KG1 (cell line): ENCODE results near the gene NELL2.

Experiments
- DNase-seq: peaks from one replicate; lab custom pipeline; 2025; lab: John Stamatoyannopoulos, UW

Gene NELL2

DNA sequence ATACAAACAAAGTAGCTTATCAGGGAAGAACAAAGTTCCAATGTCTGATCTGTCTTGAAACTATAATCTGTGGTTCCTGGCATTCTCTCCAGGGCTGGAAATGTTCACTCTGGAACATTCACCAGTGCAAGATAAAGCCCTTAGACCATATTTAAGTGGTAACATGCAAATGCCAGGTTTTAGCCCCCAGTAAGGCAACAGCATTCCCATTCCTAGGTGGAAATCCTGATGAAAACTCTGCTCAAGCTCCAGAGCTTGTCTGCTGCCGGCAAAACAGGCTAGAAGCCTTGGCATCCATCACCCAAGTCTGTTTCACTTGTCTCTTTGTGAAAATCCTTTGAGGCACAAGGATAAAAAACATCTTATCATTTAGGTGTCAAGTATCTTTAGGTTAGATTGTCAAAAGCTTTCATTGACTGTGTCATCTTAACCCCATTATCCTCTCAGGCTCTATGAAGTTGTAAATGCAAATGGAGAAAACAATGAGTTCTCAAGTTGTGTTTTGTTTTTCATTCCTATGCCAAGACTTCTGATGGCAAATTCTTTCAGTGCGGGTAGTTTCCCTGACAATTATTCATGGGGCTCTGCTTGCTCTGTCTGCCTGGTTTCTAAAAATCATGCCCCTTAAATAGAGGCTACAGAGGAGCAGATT, 344.7 kb downstream of the NELL2 start:
- no peak for DNase-seq

DNA sequence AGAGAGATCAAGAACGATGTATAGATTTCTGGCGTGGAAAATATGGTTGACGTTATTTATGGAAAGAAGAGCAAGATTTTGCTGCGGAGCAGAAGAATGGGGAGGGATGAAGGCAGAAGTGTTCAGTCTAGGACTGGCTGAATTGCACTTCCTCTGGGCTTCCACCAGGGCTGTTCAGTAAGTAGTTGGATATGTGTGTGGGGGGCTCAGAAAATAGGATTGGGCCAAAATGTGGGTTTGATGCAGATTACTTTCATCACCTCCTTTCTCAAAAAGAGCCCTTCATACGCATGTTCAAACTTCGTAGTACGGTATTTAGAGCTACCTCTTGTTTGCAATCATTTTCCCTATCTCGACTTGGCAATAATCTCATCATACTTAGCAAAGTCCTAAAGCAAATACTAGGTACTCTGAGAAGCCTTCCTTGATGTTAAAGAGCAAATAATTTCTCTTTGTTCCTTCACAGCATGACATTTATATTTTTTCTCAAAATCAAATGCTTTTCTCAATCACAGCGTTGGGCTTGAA, 349.4 kb downstream of the NELL2 start:
- no peak for DNase-seq

DNA sequence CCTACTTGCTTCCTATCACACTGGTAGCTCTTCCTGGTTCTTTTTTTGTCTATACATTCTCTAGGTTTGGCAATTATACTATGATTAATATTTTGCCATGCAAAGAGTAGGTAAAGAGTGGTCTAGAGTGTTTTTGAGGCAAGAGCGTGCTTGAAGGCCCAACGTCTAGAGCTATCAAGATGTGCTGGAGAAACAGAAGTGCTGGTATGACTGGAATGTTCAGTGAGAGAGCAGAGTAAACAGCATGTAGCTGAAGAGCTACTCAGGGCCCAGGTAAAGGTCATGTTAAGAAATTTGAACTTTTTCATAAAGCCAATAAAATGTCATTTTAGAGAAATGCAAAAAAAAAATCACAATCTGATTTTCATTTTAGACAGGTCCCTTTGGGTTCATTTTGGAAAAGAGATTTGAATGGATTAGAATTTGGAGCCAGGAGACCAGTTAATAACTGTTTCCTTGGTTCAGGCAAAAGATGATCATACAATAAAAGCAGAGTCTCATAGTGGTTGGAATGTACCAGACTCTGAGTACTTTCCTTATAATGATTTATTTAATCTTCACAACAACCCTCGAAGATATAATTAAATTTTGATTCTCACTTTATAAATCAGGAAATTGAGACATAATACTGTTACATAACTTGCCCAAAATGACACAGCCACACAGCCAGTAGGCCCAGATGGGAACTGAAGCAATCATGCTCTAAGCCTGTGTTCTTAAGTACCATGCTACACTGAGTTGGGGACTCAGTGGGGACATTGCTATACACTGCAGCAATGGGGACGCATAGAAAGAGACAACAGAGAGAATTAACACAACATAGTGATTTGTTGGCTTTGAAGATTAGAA, 350.1 kb downstream of the NELL2 start:
- DNase-seq, result no peak

DNA sequence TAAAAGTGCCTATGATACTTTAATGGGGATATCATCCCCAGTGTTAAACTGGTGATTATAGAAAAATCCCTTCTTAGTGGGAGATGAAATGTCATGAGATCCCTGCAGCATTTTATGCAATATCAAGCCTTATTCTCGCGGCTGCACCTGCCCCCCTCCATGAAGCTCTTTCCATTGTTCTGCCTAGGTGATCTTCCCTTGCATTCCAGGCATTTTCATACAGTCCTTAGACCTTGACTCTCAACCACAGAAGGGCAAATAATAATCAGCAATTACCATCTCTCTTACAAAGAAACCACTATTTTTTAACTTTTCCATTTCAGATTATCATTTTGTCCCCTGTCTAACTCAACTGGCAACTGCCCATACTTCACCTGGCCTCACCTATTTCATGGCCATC, 352.3 kb downstream of the NELL2 start:
- no peak for DNase-seq

DNA sequence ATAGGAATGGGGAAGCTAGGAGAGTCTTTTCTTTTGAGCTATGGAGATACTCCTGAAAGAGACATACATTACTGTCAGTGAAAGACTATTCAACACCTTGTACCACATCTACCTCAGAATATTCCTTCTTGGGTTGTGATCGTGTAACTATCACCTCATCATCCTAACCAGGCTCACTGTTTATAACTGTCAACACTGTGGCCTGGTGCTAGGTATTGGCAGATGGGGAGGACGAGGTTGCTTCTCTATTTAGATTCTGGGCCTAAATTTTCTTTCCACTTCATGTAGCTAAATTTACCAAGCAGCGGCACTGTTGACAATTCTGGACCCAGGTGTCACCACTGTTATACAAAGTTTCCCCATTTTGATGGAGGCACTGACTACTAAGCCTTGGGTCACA, 354.4 kb downstream of the NELL2 start:
- no peak for DNase-seq

DNA sequence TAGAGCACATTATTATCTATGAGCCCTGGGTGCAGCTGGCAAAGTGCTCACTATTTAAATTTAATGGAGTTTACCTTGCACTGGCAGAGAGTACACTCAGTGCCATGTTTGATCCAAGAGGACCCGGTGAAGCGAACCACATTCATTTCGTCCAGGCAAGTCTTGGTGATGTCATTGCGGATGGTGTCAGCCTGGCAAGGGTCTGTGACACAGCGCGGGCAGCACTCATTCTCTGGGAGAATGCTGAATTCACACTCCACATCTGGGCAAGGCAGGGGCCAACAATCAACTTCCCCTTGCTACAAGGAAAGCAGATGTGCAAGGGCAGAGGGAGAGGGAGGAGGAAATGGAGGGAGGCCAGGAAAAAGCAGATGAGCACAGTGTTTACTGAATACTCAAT, 356.2 kb downstream of the NELL2 start:
- DNase-seq, result no peak

DNA sequence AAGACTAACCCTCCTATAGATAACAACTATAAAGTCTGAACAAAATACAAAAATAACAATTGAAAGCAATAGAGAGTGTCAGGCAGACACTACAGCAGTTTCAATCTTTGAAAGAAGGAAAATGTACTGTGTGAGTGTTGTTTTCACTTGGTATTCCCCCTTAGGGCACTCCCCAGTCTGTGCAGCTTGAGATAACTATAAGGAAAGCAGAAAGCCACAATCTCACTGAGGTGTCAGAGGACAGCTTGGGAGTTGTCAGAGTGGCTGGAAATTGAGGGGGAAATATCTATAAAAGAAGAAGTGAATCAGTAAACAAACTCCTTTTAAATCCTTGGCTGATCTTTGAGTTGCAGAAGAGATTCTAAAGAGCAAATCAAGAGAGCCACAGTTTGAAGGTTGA, 364.8 kb downstream of the NELL2 start:
- no peak for DNase-seq

DNA sequence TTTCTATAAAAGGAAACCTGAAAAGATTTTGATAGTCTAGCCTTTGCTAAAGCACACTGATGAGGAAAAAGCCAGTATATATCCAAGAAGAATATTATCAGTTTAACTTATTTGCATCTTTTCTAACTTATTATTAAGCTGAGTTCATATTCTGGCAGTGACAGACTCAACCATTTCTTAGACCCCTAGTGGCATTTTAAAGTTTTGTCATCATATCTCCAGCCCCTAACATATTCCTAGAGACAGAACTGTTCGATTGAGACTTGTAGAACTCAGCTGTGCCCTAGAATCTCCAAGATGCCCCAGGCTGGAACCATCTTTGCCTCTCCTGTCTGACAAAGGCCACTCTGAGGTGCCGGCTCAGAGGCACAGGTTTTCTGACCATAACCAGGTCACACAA, 365.6 kb downstream of the NELL2 start:
- DNase-seq, result no peak

DNA sequence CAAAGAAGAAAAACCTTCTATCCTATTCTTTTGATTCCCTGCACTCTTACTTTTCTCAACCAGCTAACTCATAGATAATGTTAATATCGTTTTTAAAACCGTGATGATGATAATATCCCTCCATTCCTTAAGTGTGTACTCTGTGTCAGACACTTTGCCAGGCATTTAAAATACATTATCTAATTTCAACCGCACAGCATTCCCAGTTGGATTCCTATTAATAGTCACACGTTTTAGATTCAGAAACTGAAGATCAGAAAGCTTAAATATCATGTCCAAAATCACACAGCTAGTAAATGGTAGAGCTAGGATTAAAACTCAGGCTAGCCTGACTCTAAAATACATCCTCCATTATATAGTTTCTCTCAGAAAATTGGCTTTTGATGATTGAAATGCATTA, 366.0 kb downstream of the NELL2 start:
- DNase-seq, result no peak

DNA sequence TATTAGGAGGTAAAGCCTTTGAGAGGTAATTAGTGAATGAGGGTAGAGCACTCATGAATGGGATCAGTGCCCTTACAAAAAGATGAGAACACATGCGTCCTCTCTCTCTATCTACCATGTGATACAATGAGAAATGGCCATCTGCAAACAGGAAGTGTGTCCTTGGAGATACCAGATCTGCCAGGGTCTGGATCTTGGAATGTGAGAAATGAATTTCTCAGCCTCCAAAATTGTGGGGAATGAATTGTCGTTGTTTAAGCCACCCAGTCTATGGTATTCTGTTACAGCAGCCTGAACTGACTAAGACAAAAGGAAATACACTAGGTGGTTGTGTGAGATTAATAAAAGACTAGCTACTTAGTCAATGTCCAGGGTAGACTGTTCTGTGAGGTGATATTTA, 366.6 kb downstream of the NELL2 start:
- no peak for DNase-seq

DNA sequence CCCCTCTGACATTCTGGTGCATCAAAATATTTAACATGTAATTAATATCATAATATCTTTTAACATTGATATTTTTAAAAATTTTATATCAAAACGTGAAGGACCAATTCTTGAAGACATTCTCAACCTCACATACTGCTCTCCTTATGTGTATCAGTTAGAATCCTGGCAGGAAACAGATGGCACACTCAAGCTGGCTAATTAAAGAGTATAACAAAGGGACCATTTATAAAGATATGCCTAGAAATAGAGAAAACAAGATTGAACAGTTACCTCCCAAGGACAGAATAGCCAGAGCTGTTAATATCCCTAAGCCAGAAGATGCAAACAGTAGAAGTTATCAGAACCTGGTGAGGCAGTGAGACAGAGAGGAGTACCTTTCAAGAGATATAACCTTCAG, 368.7 kb downstream of the NELL2 start:
- DNase-seq, result no peak

DNA sequence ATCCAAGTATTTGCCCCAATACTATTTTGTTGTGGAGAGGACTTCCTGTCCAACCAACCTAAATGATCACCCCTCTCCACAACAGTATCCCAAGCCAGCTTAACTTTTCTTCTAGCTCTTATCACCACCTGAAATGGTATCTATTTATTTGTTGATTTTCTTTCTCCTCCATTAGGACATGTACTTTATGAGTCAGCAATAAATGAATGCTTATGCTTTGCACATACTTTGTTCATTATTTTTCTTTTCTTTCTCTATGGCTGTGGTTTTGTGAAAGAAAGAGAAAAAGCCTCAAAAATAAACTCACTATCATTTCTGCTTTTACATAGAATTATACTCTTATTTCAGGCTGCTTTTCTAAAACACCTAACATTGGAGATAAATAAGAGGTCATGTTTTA, 371.3 kb downstream of the NELL2 start:
- no peak for DNase-seq

DNA sequence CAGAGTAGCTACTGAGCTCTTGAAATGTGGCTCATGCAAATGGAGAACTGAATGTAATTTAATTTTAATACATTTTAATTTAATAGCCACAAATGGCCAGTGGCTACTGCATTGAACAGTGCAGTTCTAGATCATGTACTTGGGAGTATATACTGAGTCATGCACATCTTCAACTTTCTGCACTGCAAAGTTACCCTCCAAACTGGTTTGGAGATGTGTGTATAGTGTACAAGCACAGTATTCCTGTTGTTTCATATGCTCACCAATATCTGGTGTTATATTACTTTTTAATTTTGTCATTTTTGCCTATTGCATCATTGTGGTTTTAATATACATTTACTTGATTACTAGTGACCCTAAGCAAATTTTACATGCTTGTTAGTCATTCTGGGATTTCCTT, 372.8 kb downstream of the NELL2 start:
- DNase-seq, result no peak

DNA sequence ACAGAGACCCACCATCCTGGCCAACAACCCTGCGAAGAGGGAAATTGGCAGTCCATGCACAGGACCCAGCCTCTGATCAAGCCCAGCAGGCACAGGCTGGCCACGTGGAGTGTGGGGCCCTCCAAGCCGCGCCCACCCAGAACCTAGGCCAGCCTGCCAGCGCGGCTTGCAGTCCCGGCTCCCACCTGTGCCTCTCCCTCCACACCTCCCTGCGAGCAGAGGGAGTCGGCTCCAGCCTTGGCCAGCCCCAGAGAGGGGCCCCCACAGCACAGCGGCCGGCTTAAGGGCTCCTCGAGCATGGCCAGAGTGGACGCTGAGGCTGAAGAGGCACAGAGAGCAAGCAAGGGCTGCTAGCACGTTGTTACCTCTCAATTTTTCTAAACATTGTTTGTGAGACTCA, 373.4 kb downstream of the NELL2 start:
- no peak for DNase-seq

DNA sequence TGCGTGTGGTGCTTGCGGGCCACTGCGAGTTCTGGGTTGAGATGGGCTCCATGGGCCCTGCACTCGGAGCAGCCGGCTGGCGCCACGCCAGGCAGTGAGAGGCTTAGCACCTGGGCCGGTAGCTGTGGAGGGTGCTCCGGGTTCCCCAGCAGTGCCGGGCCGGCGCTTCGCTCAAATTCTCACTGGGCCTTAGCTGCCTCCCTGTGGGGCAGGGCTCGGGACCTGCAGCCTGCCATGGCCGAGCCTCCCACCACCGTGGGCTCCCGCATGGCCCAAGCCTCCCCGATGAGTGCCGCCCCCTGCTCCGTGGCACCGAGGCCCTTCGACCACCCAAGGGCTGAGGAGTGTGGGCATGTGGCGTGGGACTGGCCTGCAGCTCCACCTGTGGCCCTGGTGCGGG, 375.7 kb downstream of the NELL2 start:
- DNase-seq, result no peak

DNA sequence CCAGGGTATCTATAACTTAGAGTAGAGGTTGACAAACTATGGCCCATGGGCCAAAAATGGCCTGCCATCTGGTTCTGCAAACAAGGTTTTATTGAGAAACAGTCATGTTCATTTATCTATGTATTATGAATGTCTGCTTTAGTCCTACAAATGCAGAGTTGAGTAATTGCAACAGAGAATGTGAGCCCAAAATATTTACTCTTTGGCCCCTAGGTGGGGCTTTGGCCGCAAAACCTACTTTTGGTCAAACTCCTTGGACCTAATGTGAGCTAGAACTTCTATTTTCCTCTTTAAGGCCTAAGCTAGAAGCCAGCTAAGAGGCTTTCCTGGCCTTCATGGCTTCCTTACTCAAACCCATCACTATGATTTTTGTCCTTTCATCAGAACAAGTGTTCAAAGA, 379.1 kb downstream of the NELL2 start:
- DNase-seq, result no peak

DNA sequence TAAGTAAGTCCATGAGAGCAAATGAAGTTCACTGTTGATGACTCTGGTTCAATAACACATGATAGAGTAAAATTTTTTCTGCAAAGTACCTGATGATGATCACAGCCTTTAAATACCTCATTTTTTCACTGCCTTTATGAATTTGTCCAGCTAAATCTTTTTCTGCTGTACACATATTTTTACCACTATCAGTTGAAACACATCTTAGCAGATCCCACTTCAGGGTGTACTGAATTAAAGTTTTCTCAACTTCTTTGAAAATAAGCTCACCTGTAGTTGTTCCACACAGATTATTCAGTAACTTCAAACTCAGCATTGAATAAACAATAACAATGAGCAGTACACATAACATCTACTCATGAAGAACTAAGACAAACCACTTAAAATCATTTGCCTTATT, 385.9 kb downstream of the NELL2 start:
- DNase-seq, result no peak

DNA sequence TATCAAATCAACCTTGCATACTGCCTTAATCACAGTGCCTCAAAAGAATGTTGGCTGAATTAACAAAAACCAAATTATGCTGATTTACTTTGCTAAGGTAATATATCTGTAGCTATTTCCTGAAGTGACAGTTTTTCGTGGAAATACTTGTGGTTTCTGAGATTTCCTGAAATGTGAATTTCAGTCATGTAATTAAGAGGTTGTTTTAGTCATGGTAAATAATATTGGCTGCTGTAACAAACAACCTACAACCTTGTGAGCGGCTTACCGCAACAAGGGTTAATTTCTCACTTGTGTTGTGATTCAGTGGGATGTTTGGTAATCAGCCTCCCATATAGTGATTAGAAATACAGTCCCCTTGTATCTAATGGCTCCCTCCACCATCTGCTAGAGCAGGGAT, 387.9 kb downstream of the NELL2 start:
- DNase-seq, result no peak

DNA sequence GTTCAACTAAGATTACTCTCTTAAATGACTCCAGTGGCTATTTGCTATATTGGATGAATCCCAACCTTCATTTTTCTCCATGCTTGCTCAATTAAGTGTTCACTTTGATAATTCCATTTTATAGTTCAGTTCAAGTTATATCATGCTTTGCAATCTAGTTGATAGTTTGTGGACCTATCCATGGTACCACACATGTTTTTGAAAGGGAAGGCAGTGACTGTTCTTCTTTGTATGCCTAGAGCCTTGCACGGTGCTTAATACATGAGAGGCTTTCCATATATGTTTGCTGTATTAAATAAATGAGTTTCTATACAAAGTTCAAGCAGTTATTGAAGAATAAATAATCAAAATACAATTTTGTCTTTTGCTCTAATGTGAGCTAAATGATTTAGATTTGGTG, 391.3 kb downstream of the NELL2 start:
- no peak for DNase-seq

DNA sequence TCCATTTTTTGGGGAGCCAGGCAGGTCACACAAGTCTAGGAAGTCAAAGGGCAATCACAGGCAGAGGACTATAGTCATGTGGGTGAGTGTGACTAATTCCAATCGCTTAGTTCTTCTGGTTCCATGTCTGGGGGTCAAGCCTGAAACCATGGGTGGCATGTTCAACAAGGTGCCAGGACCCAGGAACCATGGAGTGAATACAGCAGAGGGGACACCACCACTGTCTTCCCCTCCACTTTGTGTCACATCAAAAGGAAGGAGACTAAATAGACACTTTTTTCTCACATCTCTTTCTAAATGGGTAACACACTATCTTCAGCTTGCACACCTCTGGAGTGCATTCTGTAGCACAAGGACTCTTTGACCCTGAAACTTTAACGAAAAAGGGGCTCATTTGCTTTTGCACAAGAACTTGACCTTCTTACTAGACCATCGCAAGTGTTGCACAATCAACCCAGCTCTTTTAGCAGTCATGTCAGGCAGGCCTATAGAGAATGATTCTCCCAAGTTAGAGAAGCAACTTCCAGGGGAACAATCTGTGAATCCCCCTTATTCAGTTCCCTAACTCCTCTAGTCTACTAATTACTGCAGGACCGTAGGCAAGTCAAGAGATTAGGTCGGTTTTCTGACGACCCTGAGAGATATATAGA, 398.7 kb downstream of the NELL2 start:
- no peak for DNase-seq

DNA sequence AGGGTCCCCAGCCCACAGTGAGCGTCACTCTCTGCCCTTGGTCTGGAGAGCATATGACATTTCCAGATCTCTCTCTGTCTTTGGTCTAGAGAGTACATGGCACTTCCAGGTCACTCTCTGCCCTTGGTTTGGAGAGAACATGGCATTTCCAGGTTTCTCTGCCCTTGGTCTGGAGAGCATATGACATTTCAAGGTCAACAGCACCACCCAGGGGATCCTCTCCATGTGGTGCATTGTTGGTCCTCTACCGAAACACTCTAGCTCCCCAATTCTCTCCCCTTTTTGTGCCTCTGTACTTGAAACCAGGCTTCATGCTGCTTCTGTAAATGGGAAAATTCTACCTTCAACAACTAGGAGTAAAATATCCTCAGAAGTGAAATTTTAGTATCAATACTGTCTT, 399.4 kb downstream of the NELL2 start:
- no peak for DNase-seq

DNA sequence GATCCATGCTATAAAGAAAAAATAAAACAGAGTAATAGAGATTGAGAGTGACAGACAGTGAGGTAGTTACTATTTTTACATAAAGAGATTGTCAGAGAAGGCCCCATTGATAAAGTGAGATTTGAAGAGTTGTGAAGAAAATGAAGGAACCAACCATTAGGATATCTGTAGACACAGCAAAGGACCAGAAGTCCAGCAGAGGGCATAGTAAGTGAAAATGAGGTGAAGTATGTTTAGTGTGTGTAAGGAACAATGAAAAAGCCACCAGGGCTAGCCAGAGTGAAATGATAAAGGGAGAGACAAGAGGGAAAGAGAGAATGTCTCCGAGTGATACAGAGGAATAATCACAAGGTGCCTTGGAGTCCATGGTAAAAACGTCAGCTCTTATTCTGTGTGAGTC, 411.0 kb downstream of the NELL2 start:
- DNase-seq, result no peak

DNA sequence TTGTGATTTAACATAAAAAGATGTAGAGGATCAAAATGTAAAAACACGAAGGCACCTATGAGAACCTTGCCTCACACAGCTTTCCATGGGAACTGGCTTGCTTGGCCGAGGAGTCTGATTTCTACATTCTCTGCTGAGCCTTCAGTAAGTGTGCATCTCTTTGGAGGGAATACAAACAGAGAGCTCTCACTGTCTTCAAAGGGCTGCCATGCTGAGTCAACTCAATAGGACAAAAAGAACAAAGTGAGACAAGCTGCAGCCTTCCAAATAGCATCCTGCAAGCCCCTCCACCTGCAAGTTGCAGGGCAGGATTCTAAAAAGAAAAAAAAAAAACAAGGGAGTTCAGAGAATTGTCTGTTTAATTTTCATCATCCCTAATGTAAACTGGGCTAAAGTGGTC, 411.9 kb downstream of the NELL2 start:
- no peak for DNase-seq
